HG02798 (cell line): ENCODE data around the gene CFAP99.
"Not testable (repeated sequence)": the region's sequence is repeated elsewhere in the genome, so short reads cannot be mapped to it uniquely, and the experiment has no call there.

Experiments
- ATAC-seq: cut with Tn5 transposase; IDR thresholded peaks from one replicate; pipeline ENCODE4 v1.9.1; 2021; ENCODE audit warnings: mild to moderate bottlenecking; ENCODE audit not compliant: unreplicated experiment, poor library complexity

Gene CFAP99

GRCh38 chr4:2462992-2463762 lies 44.4 kb downstream of the CFAP99 start:
- ATAC-seq, result no peak

DNA sequence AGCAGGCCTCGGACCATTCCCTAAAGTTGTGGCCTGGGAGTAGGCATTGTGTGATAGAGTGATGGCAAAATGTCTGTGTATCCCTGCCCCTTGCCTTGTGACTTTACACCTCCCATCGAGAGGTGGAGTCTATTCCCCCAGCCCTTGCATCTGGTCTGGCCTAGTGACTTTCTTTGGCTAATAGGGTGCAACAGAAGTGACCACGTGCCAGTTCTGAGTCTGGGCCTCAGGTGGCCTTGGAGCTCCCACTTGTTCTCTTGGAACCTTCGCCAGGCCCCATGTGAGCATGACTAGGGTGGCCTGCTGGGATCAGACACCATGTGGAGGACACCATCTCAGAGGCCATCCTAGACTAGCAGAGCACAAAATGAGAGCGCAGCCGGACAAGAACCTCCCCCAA lies 46.3 kb downstream of the CFAP99 start:
- ATAC-seq, result no peak

GRCh38 chr4:2465544-2465943 lies 46.8 kb downstream of the CFAP99 start:
- ATAC-seq, result not testable (repeated sequence)

DNA sequence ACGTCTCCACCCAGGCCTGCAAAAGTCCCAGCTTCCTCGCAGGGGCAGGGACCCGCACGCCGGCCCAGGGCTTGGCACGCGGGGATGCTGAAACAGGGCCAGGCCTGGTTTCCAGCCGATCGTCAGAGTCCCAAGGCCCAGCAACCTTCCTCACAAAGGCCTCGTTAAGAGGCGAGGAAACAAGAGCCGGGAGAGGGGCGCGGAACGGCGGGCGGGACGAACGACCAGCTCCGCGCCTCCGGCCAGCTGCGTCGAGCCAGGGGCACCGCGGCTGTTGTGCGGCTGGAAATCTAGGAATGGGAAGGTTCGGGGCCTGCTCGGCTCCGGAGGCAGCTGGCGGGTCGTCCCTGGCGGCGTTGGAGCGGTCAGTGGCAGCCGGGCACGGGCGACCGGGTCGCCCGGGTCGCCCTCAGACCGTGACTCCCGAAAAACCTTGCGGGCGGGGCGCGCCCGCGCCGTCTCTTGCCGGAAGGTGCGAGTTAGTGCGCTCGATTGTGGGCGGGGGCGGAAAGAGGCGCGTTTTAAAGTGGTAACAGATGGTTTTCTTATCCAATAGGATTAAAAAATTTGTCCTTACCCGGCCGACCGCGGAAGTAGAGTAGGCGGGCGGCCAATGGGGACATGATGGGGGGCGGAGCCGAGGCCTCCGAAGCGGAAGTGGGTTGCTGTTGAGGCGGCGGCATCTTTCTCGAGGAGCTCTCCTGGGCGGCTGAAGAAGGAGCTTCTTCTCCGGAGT lies 49.9 kb downstream of the CFAP99 start, which contains the start of gene RNF4:
Gene RNF4, plus strand, starts transcription at position 651 of the 736 bp plus-strand sequence. CDS start 21,388 bp downstream, outside the sequence.
- peak; percentile 84 for ATAC-seq

DNA sequence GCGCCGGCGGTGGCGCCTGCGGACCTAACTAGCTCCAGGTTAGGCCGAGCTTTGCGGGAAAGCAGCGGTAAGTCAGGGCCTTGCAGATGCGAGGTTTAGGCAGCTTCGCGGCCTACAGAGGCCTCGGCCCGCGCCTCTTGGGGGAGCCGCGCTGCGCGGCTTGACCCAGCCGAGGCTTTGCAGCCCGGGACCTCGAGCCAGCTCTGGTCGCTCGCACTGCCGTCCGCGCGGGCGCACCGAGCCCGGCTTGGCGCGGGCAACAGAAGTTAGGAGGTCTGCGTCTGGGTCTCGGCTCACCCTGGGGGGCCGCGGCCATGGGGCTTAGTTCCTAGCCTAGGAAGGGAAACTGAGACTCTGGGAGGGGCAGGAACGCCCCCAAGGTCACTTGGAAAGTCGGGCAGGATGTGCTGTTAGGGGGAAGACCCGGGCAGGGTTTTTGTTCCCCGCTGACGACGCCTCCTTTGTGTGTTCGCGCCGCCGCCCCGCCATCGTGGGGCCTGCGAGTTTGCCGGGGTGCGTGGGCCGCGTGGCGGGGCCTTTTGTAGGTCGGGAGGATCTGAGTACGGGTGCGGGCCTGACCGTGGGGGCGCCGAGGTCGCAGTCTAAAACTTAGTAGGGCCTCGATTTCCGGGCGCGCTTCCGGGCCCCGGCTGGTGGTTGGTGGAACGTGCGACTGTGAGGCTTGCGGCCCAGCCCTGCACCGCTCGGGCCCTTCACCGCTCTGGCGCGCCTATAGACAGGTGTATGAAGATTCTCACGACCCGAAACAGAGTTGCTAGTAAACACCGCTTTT lies 50.6 kb downstream of the CFAP99 start:
- peak; percentile 47 for ATAC-seq

GRCh38 chr4:2470791-2471190 lies 52.0 kb downstream of the CFAP99 start:
- no peak for ATAC-seq

DNA sequence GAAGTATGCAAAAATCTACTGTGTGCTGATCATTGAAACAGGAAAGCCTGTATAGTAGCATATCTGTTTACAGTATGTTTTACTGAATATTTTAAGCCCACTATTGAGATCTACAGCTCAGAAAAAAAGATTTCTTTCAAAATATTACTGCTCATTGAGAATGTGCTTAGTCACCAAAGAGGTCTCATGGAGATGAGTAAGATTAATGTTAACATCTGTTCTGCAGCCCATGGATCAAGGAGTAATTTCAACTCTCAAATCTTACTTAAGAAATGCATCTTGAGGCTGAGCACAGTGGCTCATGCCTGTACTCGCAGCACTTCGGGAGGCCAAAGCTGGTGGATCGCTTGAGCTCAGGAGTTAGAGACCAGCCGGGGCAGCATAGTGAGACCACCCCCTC lies 53.4 kb downstream of the CFAP99 start:
- no peak for ATAC-seq

- ATAC-seq, result no peak
Measured at GRCh38 chr4:2478229-2478628, 59.5 kb downstream of the CFAP99 start.

GRCh38 chr4:2480649-2481048 lies 61.9 kb downstream of the CFAP99 start:
- no peak for ATAC-seq

DNA sequence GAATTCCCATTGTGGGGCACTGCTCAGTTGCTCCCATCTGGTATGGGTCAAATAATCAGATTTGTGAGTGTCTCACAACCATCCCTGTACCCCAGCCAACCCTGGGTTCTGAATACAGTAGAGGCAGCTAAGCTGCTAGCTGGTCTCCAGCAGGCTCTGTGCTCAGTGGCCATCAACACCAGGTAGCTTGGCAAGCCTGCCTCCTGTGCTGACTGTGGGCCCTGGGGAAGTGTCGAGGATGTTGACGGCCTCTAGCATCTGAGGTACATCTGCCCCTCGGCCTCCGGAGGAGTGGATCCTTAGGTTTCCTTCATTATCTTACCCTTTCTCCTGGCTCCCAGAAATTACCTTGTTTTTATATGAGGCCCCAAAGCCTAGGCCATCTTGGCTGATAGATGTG lies 63.4 kb downstream of the CFAP99 start:
- ATAC-seq, result no peak

DNA sequence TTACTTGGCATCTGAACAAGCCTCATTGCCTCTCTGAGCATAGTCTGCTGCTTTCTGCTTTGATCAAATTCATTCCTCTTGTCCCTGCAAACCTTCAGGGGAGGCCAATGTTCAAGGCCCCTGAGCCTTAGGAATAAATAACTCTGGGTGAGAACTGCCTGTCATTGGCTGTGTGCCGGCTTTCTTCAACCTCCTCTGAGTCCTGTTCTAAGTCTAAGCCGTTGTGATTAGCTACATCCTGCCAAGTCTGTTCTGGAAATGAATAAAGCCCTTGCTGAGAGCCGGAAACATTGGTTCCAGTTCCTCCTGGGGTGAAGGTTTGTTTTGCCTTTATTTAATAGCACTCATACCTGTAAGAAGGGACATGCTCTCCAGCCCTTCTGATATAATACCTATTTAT lies 63.9 kb downstream of the CFAP99 start:
- ATAC-seq, result peak; percentile 39

- no peak for ATAC-seq
Measured at GRCh38 chr4:2483237-2483636, 64.5 kb downstream of the CFAP99 start.

DNA sequence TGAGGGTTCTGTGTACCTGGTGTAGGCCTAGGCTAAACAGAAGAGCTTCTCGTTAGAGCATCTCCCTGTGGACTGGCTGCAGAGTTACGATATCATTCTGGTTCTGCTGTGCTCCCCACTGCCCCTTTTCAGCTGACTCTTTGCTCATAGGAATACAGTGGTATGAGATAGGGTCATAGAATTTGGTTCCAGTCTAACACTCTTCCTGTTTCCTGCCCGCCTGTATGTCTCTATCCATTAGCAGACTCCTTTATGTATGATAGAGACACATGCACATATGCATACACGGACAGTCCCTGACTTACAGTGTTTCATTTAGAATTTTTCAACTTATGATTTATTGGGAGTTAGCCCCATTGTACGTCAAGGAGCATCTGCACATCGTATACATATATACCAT lies 65.4 kb downstream of the CFAP99 start:
- ATAC-seq, result no peak

GRCh38 chr4:2484993-2485392 lies 66.2 kb downstream of the CFAP99 start:
- ATAC-seq, result peak; percentile 63

- ATAC-seq, result no peak
Measured at GRCh38 chr4:2485956-2486355, 67.2 kb downstream of the CFAP99 start.

- ATAC-seq, result no peak
Measured at GRCh38 chr4:2486981-2487380, 68.2 kb downstream of the CFAP99 start.

DNA sequence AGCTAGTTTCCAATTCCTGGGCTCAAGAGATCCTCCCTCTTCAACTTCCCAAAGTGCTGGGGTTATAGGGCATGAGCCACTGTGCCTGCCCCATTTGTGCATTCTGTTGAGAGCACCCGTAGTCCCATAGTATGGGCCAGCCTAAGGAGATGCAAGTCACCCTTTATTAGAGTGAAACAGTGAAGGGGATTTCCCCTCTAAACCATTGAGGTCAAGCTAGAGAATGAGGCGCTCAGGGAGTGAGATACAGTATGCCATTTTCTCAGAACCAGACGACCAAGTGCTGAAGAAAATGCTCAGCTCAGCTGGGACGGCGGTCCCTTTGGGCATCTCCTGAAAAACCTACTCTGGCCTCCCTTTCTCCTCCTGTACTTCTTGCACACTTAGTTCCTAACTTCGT lies 68.9 kb downstream of the CFAP99 start:
- ATAC-seq, result peak; percentile 71

DNA sequence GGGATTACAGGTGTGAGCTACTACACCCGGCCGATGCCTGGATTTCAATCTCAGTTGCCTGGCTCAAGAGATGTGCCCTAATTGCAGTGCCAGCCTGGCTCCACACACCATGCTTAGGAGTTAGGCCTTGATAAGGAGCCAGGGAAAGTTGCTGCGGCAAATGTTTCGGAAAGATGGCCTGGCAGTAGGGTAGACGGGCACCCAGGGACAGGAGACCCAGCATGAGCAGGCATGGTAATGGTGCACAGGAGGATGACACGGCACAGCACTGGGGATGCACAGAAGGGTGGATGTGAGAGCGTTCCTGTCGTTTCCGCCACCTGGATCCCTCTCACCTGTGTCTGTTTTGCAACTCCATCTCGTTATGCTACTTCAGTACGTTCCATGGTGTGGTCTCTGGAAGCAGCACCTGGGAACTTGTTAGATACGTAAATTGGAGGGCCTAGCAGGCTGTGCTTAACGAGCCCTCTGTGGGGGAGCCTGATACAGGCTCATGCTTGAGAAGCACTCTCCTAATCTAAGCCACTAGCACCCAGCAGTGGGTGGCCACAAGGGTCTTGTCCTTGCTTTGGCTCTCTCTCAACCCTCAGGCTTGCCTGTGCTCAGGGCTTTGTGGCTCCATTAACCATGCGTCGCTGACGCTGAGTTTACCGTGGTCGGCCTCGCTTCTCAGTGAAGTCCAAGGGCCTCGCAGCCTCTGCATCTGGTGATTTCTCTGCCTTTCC lies 70.5 kb downstream of the CFAP99 start:
- ATAC-seq, result no peak

- no peak for ATAC-seq
Measured at GRCh38 chr4:2489841-2490552, 71.2 kb downstream of the CFAP99 start.

- ATAC-seq, result no peak
Measured at GRCh38 chr4:2492970-2493369, 74.2 kb downstream of the CFAP99 start.
